Measurements from ENCODE around the gene CMC1. TPM values are rescaled to one million over a fixed set of nuclear protein-coding genes. Genes with fewer than 3 reads are reported as not detected.

The CMC1 gene
- total and polyA plus RNA-seq, 9 of the 15 experiments (the other 6 are each of a cell fraction or from before 2014, with no cell fraction given), result 15.9 to 74.6 (median 48.9) TPM

GRCh38 chr3:28240441-28240840, 978 bp upstream of the CMC1 start:
- intact Hi-C loops (cut with micrococcal nuclease), result loop anchor here (2.0 kb wide), 1 partner anchor 108 kb away; the partner anchor contains the start of genes AZI2 and ZCWPW2
- TF ChIP-seq FOXJ2 (tag; IDR thresholded peaks at IDR 0.05) (no peak), DDX20 (tag; IDR thresholded peaks at IDR 0.05; ENCODE audit: low read depth) (no peak), ZFP91 (CRISPR knock-in tag; IDR thresholded peaks at IDR 0.05) (no peak), LEF1 (IDR thresholded peaks at IDR 0.05) (no peak), POLR2AphosphoS2 (IDR thresholded peaks at IDR 0.05; ENCODE audit: low read length) (no peak), SIN3B (IDR thresholded peaks at IDR 0.05; ENCODE audit: low read depth) (no peak), TCF3 (CRISPR knock-in tag; IDR thresholded peaks at IDR 0.05) (no peak), EGR1 (conservative IDR thresholded peaks at IDR 0.05) (no peak), NR0B1 (IDR thresholded peaks at IDR 0.05; ENCODE audit: partially characterized antibody) (no peak), MEF2D (tag; conservative IDR thresholded peaks at IDR 0.05; ENCODE audit: low read depth) (no peak), ZFP30 (CRISPR knock-in tag; IDR thresholded peaks at IDR 0.05; ENCODE audit: borderline replicate concordance) (no peak), ZNF589 (CRISPR knock-in tag; IDR thresholded peaks at IDR 0.05; ENCODE audit: low read depth) (no peak)
- Histone ChIP-seq H3K79me2 (ENCODE audit: control insufficient read depth, insufficient read depth, low read length) (peaks cover 41% of the 10 kb centered on the region), H2AFZ (ENCODE audit: low read depth, low read length) (peak overlapping the region; percentile 97), H3K4me2 (ENCODE audit: insufficient read depth, low read length) (peak overlapping the region; percentile 92), H3K4me3 (no peak overlapping the region), H3K27me3 (ENCODE audit: control insufficient read depth in 2 of 2, insufficient read depth in 2 of 2, low read length in 2 of 2) (no peaks in the 10 kb centered on the region), H3K4me1 (replicated peaks in 1 of 2; ENCODE audit: control insufficient read depth in 2 of 2, insufficient read depth in 2 of 2, low read length in 2 of 2) (peaks cover 20 to 26% of the 10 kb centered on the region in 2 experiments), H3K9me1 (ENCODE audit: control insufficient read depth, insufficient read depth, low read length) (no peaks in the 10 kb centered on the region), H4K20me1 (replicated peaks; ENCODE audit: control insufficient read depth, insufficient read depth, low read length) (no peaks in the 10 kb centered on the region), H3K36me3 (ENCODE audit: control insufficient read depth, insufficient read depth, low read length) (peaks cover 5% of the 10 kb centered on the region; the same call in 1 of the 3 replicates), H3K9me3 (replicated peaks; ENCODE audit: control insufficient read depth, insufficient read depth, low read depth, low read length) (no peaks in the 10 kb centered on the region), H3K9ac (ENCODE audit: insufficient read depth in 1 of 2, low read depth in 2 of 2, low read length in 2 of 2) (peak overlapping the region; percentile 7 to 95; a peak in 3 of 4 replicates), H3K27ac (ENCODE audit: extremely low read depth, low read depth, low read length) (peak overlapping the region; percentile 91; the same call in 2 of the 3 replicates)
- ChIA-PET POLR2A (interaction anchor here (0.7 to 1.8 kb wide), 4 partner anchors 9 to 1632 kb away, joined by 3 to 5 read pairs (median 4); no protein-coding TSS in a partner anchor), CTCF (ENCODE audit: low intra/inter-chr PET ratio) (no interaction called here)
- DNase-seq (ENCODE audit: extremely low read depth in 1 of 4, low spot score in 3 of 4) (peak in 1 of 4 experiments; percentile 12), ATAC-seq (no peak), FAIRE-seq (no peak)
- no TSS peak for BruUV-seq (replicated peaks)
- whole genome bisulfite sequencing (ENCODE audit: insufficient coverage, low coverage, missing lambda C conversion rate), result 62% methylated on average over 7 of the region's 7 CpGs
- in situ Hi-C loops (cut with MboI), result no loop called here
